DND-41 (cell line): ENCODE data around the gene EBNA1BP2.

Source experiments
- CTCF ChIP-seq: IDR thresholded peaks from 2 replicates; pipeline ENCODE4 v1.5.1; 2012; ENCODE audit warnings: borderline replicate concordance, low read length, moderate library complexity, mild to moderate bottlenecking; ENCODE audit not compliant: poor library complexity, severe bottlenecking; ENCODE audit errors: extremely low read depth
- EZH2 ChIP-seq: IDR thresholded peaks from 3 replicates; pipeline ENCODE4 v1.6.1; 2012; ENCODE audit warnings: borderline replicate concordance, low read depth, mild to moderate bottlenecking, moderate library complexity, low read length, inconsistent platforms; ENCODE audit not compliant: severe bottlenecking

GRCh38 chr1:43165765-43166164 is 6.3 kb downstream of the EBNA1BP2 start:
- no peak for TF ChIP-seq CTCF
- no peak for TF ChIP-seq EZH2
